ENCODE data around the gene ZDHHC11.

DNA sequence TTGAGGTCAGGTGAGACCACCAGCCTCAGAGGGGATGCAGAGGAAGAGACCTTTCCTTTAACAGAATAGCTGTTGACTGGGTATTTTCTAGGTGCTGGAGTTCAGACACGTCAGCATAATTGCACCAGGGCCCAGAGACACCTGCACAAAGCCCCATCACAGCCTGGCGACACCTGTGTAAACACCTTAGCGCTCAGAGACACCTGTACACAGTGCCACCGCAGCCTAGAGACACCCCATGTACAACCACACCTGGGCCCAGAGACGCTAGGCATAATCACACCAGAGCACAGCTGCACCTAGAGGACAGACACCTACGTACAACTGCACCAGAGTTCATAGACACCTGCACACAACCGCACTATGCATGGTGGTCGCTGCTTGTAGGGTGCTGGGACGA is 42.9 kb upstream of the ZDHHC11 start:
- TF ChIP-seq POLR2A (IDR thresholded peaks at IDR 0.05; ENCODE audit: borderline replicate concordance, extremely low read depth, insufficient read depth, insufficient read length) (no peak), POLR2AphosphoS5 (IDR thresholded peaks at IDR 0.05; ENCODE audit: low read depth, low read length) (no peak), SIN3A (IDR thresholded peaks at IDR 0.05; ENCODE audit: low read depth) (no peak)
- TF ChIP-seq, protein P1, sequence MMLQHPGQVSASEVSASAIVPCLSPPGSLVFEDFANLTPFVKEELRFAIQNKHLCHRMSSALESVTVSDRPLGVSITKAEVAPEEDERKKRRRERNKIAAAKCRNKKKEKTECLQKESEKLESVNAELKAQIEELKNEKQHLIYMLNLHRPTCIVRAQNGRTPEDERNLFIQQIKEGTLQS (IDR thresholded peaks at IDR 0.05) = no peak
- TF ChIP-seq, protein P2, sequence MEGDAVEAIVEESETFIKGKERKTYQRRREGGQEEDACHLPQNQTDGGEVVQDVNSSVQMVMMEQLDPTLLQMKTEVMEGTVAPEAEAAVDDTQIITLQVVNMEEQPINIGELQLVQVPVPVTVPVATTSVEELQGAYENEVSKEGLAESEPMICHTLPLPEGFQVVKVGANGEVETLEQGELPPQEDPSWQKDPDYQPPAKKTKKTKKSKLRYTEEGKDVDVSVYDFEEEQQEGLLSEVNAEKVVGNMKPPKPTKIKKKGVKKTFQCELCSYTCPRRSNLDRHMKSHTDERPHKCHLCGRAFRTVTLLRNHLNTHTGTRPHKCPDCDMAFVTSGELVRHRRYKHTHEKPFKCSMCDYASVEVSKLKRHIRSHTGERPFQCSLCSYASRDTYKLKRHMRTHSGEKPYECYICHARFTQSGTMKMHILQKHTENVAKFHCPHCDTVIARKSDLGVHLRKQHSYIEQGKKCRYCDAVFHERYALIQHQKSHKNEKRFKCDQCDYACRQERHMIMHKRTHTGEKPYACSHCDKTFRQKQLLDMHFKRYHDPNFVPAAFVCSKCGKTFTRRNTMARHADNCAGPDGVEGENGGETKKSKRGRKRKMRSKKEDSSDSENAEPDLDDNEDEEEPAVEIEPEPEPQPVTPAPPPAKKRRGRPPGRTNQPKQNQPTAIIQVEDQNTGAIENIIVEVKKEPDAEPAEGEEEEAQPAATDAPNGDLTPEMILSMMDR (IDR thresholded peaks at IDR 0.05 in 2 of 3, conservative IDR thresholded peaks at IDR 0.05 in 1 of 3; ENCODE audit: borderline replicate concordance in 1 of 3, insufficient read depth in 1 of 3, low read depth in 2 of 3, low read length in 2 of 3) = no peak
